Nephron progenitor cell (in vitro differentiated cells): ENCODE results near the gene KRTAP10-2.
"Not testable (repeated sequence)": the region's sequence is repeated elsewhere in the genome, so short reads cannot be mapped to it uniquely, and the experiment has no call there.

Experiments used
- DNase-seq: peaks from one replicate; pipeline ENCODE4 v3.0.0; 2021
- H3K27ac Mint-ChIP-seq: 2 replicates; pipeline ENCODE4 v1.8.0; 2021; ENCODE audit warnings: mild to moderate bottlenecking, moderate library complexity, mixed read lengths
- H3K27me3 Mint-ChIP-seq: 2 replicates; pipeline ENCODE4 v1.8.0; 2021; ENCODE audit warnings: mild to moderate bottlenecking, low read depth, mixed read lengths; ENCODE audit not compliant: poor library complexity
- H3K36me3 Mint-ChIP-seq: 2 replicates; pipeline ENCODE4 v1.8.0; 2021; ENCODE audit warnings: low read depth, mixed read lengths
- H3K4me1 Mint-ChIP-seq: 2 replicates; pipeline ENCODE4 v1.8.0; 2021; ENCODE audit warnings: mixed read lengths
- H3K4me3 Mint-ChIP-seq: 2 replicates; pipeline ENCODE4 v1.8.0; 2021; ENCODE audit warnings: mild to moderate bottlenecking, moderate library complexity, mixed read lengths
- H3K9me3 Mint-ChIP-seq: 2 replicates; pipeline ENCODE4 v1.8.0; 2021; ENCODE audit warnings: mild to moderate bottlenecking, moderate library complexity, mixed read lengths
- CTCF ChIP-seq: fragments of 200-600 bp; sonication (generic); IDR thresholded peaks from 2 replicates; pipeline ENCODE4 v1.5.0; 2021; ENCODE audit warnings: antibody characterized with exemption

Gene KRTAP10-2

GRCh38 chr21:44582055-44582454 is 30.8 kb upstream of the KRTAP10-2 start:
- peaks cover 12% of the 10 kb centered on the region for H3K27me3 Mint-ChIP-seq
- H3K36me3 Mint-ChIP-seq, result peaks cover 5% of the 10 kb centered on the region
- H3K4me1 Mint-ChIP-seq, result peaks cover 9% of the 10 kb centered on the region
- TF ChIP-seq CTCF, result no peak
- no peak overlapping the region for H3K27ac Mint-ChIP-seq
- H3K9me3 Mint-ChIP-seq, result peaks cover 70% of the 10 kb centered on the region
- no peak overlapping the region for H3K4me3 Mint-ChIP-seq
- DNase-seq, result no peak

- peaks cover 5% of the 10 kb centered on the region for H3K36me3 Mint-ChIP-seq
- no peak for TF ChIP-seq CTCF
- no peak overlapping the region for H3K4me3 Mint-ChIP-seq
- no peak overlapping the region for H3K27ac Mint-ChIP-seq
- peaks cover 9% of the 10 kb centered on the region for H3K4me1 Mint-ChIP-seq
- H3K9me3 Mint-ChIP-seq, result peaks cover 68% of the 10 kb centered on the region
- DNase-seq, result no peak
- peaks cover 12% of the 10 kb centered on the region for H3K27me3 Mint-ChIP-seq
These were observed 29.9 kb upstream of the KRTAP10-2 start for GRCh38 chr21:44581158-44581557.

- H3K27ac Mint-ChIP-seq, DNase-seq, H3K36me3 Mint-ChIP-seq, H3K4me3 Mint-ChIP-seq: not testable (repeated sequence)
- H3K9me3 Mint-ChIP-seq, result peaks cover 68% of the 10 kb centered on the region
- peaks cover 15% of the 10 kb centered on the region for H3K27me3 Mint-ChIP-seq
- H3K4me1 Mint-ChIP-seq, result peaks cover 14% of the 10 kb centered on the region
These were observed 29.0 kb upstream of the KRTAP10-2 start, which contains the start of gene KRTAP10-5 for GRCh38 chr21:44580231-44580821. Gene KRTAP10-5 (minus strand): TSS chr21:44580604. CDS start chr21:44580578, 26 bp downstream.

- H3K27ac Mint-ChIP-seq, result no peak overlapping the region
- peaks cover 19% of the 10 kb centered on the region for H3K4me1 Mint-ChIP-seq
- peaks cover 8% of the 10 kb centered on the region for H3K36me3 Mint-ChIP-seq
- H3K4me3 Mint-ChIP-seq, result no peak overlapping the region
- TF ChIP-seq CTCF, result no peak
- peaks cover 70% of the 10 kb centered on the region for H3K9me3 Mint-ChIP-seq
- peaks cover 13% of the 10 kb centered on the region for H3K27me3 Mint-ChIP-seq
- DNase-seq, result no peak
These were observed 28.5 kb upstream of the KRTAP10-2 start for GRCh38 chr21:44579833-44580144.

GRCh38 chr21:44579056-44579832 is 27.9 kb upstream of the KRTAP10-2 start:
- DNase-seq, result no peak
- no peak for TF ChIP-seq CTCF
- Mint-ChIP-seq H3K36me3 (peaks cover 8% of the 10 kb centered on the region), H3K4me3 (no peak overlapping the region), H3K4me1 (peaks cover 23% of the 10 kb centered on the region), H3K27ac (no peak overlapping the region), H3K9me3 (peaks cover 70% of the 10 kb centered on the region), H3K27me3 (peaks cover 13% of the 10 kb centered on the region)

GRCh38 chr21:44578371-44579055 is 27.2 kb upstream of the KRTAP10-2 start:
- DNase-seq, result no peak
- Mint-ChIP-seq H3K36me3 (peaks cover 8% of the 10 kb centered on the region), H3K9me3 (peaks cover 70% of the 10 kb centered on the region), H3K27me3 (peaks cover 13% of the 10 kb centered on the region), H3K27ac (no peak overlapping the region), H3K4me3 (no peak overlapping the region), H3K4me1 (peaks cover 22% of the 10 kb centered on the region)
- TF ChIP-seq CTCF, result no peak
